PFSK-1 (cell line): ENCODE results near the gene MX2.

Experiments
- FOXP2 ChIP-seq: optimal IDR thresholded peaks from 2 replicates; pipeline ENCODE3; 2011; ENCODE audit warnings: borderline replicate concordance, control low read depth, inconsistent platforms; ENCODE audit not compliant: insufficient read depth; ENCODE audit errors: extremely low read length, extremely low read depth
- POLR2AphosphoS5 ChIP-seq: IDR thresholded peaks from 2 replicates; pipeline ENCODE4 v1.6.1; 2012; ENCODE audit warnings: low read depth, mild to moderate bottlenecking, control low read depth, low read length, moderate library complexity
- SIN3A ChIP-seq: IDR thresholded peaks from 2 replicates; pipeline ENCODE4 v1.6.1; 2012; ENCODE audit warnings: mild to moderate bottlenecking, low read length, moderate library complexity, borderline replicate concordance; ENCODE audit not compliant: insufficient read depth
- TAF1 ChIP-seq: IDR thresholded peaks from 2 replicates; pipeline ENCODE4 v1.6.1; 2012; ENCODE audit warnings: low read length, control low read depth, borderline replicate concordance; ENCODE audit not compliant: insufficient read depth
- TF ChIP-seq, protein P1 (sequence below), 2 experiments: IDR thresholded peaks; 2 replicates each; pipeline versions ENCODE4 v1.6.1 to v1.8.0; 2011 to 2012; ENCODE audit warnings: low read depth in 2 of 2, low read length in 2 of 2, control low read depth in 1 of 2, inconsistent platforms in 1 of 2, mild to moderate bottlenecking in 1 of 2, moderate library complexity in 1 of 2; ENCODE audit not compliant: insufficient read depth in 1 of 2

The MX2 gene

DNA sequence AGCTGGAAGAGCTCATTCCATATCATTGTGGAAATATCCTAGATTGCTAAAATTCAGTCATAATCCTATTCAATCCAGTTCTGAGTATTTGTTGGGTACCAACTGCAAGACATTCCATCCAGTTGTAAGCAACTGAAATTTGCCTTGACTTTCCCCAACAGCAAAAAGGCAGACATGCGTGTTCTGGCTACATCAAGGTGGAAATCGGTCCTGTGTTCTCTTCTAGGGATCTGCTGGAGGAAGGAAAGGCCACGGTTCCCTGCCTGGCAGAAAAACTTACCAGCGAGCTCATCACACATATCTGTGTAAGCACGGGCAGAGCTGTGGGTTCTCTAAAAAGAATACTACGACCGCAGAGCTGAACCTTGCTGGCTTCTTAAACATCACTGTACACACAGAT is 81.7 kb downstream of the MX2 start:
- TF ChIP-seq SIN3A (no peak), POLR2AphosphoS5 (no peak)

- no peak for TF ChIP-seq TAF1
- no peak for TF ChIP-seq SIN3A
- TF ChIP-seq POLR2AphosphoS5, result no peak
- no peak for TF ChIP-seq FOXP2
Observed at GRCh38 chr21:41444703-41445464, 83.1 kb downstream of the MX2 start.

DNA sequence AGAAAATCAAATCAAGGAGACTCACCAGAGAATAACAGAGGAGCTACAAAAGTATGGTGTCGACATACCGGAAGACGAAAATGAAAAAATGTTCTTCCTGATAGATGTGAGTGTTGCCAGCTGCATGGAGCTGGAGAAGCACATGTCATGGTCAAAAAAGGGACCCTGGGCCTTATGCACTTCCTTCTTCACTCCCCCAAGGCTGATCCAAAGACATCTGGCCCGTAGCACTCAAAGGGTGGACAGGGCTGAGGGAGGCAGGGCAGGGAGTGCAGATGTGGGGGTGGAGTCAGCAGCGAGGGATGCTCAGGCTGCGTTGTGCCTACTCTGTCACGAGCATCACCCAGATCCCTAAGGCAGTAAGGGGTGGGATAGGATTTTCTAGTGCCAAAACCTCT is 83.6 kb downstream of the MX2 start:
- no peak for TF ChIP-seq TAF1
- TF ChIP-seq FOXP2, result no peak
- TF ChIP-seq POLR2AphosphoS5, result no peak

GRCh38 chr21:41446586-41446985 is 84.8 kb downstream of the MX2 start:
- TF ChIP-seq SIN3A (no peak), TAF1 (no peak), POLR2AphosphoS5 (no peak), FOXP2 (no peak)
- TF ChIP-seq, protein P1, sequence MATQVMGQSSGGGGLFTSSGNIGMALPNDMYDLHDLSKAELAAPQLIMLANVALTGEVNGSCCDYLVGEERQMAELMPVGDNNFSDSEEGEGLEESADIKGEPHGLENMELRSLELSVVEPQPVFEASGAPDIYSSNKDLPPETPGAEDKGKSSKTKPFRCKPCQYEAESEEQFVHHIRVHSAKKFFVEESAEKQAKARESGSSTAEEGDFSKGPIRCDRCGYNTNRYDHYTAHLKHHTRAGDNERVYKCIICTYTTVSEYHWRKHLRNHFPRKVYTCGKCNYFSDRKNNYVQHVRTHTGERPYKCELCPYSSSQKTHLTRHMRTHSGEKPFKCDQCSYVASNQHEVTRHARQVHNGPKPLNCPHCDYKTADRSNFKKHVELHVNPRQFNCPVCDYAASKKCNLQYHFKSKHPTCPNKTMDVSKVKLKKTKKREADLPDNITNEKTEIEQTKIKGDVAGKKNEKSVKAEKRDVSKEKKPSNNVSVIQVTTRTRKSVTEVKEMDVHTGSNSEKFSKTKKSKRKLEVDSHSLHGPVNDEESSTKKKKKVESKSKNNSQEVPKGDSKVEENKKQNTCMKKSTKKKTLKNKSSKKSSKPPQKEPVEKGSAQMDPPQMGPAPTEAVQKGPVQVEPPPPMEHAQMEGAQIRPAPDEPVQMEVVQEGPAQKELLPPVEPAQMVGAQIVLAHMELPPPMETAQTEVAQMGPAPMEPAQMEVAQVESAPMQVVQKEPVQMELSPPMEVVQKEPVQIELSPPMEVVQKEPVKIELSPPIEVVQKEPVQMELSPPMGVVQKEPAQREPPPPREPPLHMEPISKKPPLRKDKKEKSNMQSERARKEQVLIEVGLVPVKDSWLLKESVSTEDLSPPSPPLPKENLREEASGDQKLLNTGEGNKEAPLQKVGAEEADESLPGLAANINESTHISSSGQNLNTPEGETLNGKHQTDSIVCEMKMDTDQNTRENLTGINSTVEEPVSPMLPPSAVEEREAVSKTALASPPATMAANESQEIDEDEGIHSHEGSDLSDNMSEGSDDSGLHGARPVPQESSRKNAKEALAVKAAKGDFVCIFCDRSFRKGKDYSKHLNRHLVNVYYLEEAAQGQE (IDR thresholded peaks at IDR 0.05; ENCODE audit: insufficient read depth in 1 of 2, low read depth in 2 of 2, low read length in 2 of 2), result no peak

DNA sequence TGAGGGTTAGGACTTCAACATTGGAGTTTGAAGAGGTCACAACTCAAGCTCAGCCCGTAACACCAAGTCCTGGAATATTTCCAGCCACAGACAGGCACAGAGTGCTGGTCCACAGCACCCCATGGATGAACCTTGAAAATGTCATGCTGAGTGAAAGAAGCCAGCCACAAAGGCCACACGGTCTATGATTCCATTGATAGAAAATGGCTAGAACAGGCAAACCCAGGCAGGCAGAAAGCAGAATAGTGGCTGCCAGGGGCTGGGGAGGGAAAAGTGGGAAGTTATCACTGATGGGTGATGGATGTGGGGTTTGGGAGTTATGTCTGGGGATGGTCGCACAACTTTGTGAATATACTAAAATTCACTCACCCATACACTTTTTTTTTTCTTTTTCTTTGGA is 85.5 kb downstream of the MX2 start:
- no peak for TF ChIP-seq SIN3A
- TF ChIP-seq, protein P1 (IDR thresholded peaks at IDR 0.05; ENCODE audit: insufficient read depth in 1 of 2, low read depth in 2 of 2, low read length in 2 of 2), result no peak
- no peak for TF ChIP-seq TAF1
- TF ChIP-seq FOXP2, result no peak
- no peak for TF ChIP-seq POLR2AphosphoS5

DNA sequence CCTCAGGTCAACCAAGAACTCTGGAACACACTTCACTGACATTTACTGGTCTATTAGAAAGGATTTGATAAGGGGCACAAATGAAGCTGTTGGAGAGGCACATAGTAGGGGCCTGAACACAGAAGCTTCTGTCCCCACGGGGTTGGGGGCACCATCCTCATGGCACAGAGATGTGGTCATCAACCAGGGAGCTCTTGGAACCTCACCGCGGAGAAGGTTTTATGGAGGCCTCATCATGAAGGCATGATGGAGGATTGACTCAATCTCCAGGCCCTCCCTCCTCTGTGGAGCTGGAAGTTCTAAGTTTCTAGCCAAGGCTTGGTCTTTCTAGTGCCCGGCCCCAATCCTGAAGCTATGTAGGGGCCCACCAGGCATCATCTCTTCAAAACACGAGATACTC is 87.8 kb downstream of the MX2 start:
- TF ChIP-seq TAF1, result no peak

DNA sequence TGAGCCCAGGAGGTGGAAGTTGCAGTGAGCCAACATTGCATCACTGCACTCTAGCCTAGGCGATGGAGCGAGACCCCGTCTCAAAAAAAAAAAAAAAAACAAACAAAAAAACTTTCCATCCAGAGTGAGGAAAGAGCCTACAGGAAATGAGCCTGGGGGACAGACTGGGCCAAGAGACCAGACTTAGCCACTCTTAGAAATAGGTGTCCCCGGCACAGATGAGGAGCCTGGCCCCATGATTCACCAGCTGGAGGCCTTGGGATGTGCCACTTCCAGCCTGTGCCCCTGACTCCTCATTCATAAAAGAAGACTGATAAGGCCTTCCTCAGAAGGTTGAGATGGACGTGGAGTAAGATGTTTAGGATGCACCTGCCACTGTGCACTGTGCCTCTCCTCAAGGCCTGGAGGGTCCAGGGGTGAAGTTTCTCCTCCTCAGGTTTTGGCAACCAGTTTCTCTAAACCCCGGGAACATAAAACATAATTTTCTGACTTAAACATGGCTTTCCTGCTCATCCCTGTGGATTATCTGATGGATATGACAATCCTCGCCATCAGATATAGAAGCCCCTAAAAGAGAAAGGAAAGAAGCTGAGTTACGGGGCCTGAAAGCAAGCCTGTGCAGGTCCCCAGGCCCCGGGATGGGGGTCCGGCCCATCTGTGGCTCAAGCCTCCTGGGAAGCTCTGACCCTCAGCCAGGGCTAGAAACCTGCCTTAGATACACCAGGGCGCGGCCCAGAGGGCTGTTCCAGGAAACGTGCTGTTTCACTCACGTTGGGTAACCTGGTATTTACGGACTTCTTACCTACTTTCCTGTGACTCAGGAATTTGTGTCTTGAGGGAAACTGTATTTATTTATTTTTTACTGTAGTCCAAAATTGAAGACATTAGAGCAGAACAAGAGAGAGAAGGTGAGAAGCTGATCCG is 90.2 kb downstream of the MX2 start:
- TF ChIP-seq POLR2AphosphoS5 (no peak), TAF1 (no peak), SIN3A (no peak), FOXP2 (no peak)
- TF ChIP-seq, protein P1 (IDR thresholded peaks at IDR 0.05; ENCODE audit: insufficient read depth in 1 of 2, low read depth in 2 of 2, low read length in 2 of 2), result no peak
